ENCODE measurements around the gene CDK6.

The CDK6 gene

DNA sequence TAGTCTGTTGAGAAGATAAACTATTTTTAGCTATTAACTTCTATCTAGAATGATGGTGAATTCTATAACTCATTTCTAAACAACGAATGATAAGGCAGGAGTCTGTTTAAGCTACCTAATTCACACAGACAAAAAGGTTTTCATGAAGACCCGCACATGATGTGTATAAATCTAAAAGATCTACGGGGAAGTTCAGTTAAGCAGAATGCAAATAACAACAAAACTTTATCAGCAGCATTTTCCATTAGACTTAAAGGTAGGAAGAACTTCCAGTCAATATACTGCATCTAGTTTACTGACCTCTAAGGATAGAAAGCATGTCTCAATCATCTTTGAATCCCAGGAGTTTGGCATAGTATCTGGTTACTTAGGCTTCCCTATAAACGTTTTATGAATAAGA lies 62.6 kb downstream of the CDK6 start:
- no peak overlapping the region for H3K4me3 ChIP-seq (replicated peaks; ENCODE audit: low read depth, low read length)
- no peak for DNase-seq (ENCODE audit: low read depth)
- TF ChIP-seq, protein P1, sequence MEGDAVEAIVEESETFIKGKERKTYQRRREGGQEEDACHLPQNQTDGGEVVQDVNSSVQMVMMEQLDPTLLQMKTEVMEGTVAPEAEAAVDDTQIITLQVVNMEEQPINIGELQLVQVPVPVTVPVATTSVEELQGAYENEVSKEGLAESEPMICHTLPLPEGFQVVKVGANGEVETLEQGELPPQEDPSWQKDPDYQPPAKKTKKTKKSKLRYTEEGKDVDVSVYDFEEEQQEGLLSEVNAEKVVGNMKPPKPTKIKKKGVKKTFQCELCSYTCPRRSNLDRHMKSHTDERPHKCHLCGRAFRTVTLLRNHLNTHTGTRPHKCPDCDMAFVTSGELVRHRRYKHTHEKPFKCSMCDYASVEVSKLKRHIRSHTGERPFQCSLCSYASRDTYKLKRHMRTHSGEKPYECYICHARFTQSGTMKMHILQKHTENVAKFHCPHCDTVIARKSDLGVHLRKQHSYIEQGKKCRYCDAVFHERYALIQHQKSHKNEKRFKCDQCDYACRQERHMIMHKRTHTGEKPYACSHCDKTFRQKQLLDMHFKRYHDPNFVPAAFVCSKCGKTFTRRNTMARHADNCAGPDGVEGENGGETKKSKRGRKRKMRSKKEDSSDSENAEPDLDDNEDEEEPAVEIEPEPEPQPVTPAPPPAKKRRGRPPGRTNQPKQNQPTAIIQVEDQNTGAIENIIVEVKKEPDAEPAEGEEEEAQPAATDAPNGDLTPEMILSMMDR (IDR thresholded peaks at IDR 0.05; ENCODE audit: low read length, missing control alignments) = no peak

GRCh38 chr7:92769844-92770243 lies 66.5 kb downstream of the CDK6 start:
- TF ChIP-seq, protein P1 (IDR thresholded peaks at IDR 0.05; ENCODE audit: low read length, missing control alignments) = no peak
- no peak for DNase-seq (ENCODE audit: low read depth)

GRCh38 chr7:92769394-92769699 lies 67.0 kb downstream of the CDK6 start:
- no peak for DNase-seq (ENCODE audit: low read depth)
- TF ChIP-seq, protein P1 (IDR thresholded peaks at IDR 0.05; ENCODE audit: low read length, missing control alignments) = no peak

More at GRCh38 chr7:92769844-92770243, 66.5 kb downstream of the CDK6 start:
- H3K4me3 ChIP-seq (replicated peaks; ENCODE audit: low read depth, low read length) = no peak overlapping the region

DNA sequence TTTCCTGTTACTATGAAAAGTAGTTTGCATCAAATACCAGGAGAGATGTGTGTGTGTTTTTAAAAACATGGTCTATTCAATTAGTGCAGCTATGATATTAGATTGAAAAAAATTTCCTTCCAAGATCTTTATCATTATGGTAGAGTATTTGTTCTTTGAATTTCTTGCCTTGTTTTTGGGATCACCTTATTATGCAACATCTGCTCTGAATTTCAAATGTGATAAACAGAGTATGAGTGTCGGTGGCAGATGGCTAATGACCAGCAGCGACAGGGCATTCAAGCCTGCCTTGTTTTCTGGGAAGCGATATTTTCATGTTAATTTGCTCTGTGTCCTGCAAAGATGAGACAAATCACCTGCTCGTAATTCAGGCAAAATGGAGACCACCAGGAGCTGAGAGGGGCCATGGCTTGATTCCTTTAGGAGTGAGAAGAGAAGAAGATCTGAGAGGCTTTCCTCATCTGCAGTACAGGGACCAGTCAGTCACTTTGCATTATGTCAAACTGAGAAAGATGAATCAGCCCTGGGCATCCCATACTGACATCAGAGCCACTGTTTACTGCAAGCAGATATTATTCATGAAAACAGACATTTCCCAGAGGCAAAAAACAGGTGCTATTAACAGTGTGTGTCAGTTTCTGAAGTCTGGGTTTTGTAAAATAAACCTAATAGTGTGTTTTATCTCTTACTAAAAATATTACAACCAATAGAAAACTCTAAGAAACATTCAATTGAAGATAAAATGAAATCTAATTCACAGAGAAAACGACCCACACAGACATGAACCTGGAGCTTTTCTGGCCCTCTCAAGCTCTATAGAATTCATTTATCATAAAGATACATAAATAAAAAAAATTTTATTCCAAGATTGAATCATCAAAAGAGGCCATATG lies 67.6 kb downstream of the CDK6 start:
- TF ChIP-seq, protein P1 (IDR thresholded peaks at IDR 0.05; ENCODE audit: low read length, missing control alignments) = no peak
- no peak overlapping the region for H3K4me3 ChIP-seq (replicated peaks; ENCODE audit: low read depth, low read length)
- peak; percentile 30 for DNase-seq (ENCODE audit: low read depth)

More at GRCh38 chr7:92769394-92769699, 67.0 kb downstream of the CDK6 start:
- H3K4me3 ChIP-seq (replicated peaks; ENCODE audit: low read depth, low read length) = no peak overlapping the region

GRCh38 chr7:92767437-92767836 lies 68.9 kb downstream of the CDK6 start:
- peak; percentile 22 for DNase-seq (ENCODE audit: low read depth)
- TF ChIP-seq, protein P1 (IDR thresholded peaks at IDR 0.05; ENCODE audit: low read length, missing control alignments) = no peak
- H3K4me3 ChIP-seq (replicated peaks; ENCODE audit: low read depth, low read length) = no peak overlapping the region

DNA sequence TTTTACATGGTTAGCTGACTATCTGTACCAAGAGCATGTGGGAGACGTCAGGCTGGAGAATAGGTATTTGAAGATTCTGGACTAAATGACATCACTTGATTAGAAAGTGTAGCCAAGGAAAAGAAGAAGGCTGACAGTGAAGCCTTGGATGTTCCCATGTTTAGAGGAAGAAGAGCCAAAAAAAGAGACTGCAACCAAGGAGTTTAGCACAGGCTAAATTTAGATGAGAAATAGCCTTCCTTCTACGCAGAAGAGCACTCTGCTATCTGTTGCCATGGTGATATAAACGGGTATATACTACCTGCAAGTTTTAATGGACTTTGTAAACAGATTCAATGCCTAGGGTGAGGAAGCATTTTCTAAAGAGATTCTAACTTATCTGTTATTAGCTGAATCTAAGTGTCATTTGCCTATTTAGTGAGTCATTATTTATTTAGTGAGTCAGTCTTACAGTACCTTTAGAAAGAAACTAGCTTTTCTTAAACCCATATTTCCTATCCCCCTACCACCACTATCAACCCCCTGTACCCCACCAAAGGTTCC lies 69.8 kb downstream of the CDK6 start:
- no peak overlapping the region for H3K4me3 ChIP-seq (replicated peaks; ENCODE audit: low read depth, low read length)
- peak; percentile 70 for DNase-seq (ENCODE audit: low read depth)
- TF ChIP-seq, protein P1 (IDR thresholded peaks at IDR 0.05; ENCODE audit: low read length, missing control alignments) = no peak

Data from fibroblast of pulmonary artery (primary cell).